Measurements from ENCODE around the gene MFNG.

MFNG gene

DNA sequence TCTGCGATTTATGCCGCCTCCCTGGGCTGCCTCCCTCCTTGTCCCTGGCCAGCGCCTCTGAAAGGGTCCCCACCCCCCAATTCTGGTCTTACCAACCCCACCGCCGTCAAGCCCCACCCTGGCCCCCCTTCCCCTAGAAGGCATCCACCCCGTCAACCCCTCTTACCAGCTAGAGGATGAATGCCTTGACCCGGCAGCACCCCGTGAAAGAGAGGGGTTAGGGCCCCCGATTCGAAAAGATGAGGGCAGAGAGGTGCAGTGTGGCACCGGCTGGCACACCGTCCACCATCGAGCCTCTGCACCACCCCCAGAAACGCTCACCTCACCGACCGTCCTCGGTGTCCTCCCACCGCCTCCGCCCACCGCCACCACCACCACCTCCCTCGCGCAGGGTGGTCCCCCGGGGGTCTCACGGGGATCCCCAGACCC, 59.5 kb downstream of the MFNG start:
- peak overlapping the region; percentile 72 for H3K4me3 Mint-ChIP-seq
- peaks cover 16% of the 10 kb centered on the region for H3K4me1 Mint-ChIP-seq (ENCODE audit: low read depth)
- no peaks in the 10 kb centered on the region for H3K36me3 Mint-ChIP-seq
- no peaks in the 10 kb centered on the region for H3K9me3 Mint-ChIP-seq (ENCODE audit: low read depth)
- H3K27ac Mint-ChIP-seq, result no peak overlapping the region
- peaks cover 24% of the 10 kb centered on the region for H3K27me3 Mint-ChIP-seq

DNA sequence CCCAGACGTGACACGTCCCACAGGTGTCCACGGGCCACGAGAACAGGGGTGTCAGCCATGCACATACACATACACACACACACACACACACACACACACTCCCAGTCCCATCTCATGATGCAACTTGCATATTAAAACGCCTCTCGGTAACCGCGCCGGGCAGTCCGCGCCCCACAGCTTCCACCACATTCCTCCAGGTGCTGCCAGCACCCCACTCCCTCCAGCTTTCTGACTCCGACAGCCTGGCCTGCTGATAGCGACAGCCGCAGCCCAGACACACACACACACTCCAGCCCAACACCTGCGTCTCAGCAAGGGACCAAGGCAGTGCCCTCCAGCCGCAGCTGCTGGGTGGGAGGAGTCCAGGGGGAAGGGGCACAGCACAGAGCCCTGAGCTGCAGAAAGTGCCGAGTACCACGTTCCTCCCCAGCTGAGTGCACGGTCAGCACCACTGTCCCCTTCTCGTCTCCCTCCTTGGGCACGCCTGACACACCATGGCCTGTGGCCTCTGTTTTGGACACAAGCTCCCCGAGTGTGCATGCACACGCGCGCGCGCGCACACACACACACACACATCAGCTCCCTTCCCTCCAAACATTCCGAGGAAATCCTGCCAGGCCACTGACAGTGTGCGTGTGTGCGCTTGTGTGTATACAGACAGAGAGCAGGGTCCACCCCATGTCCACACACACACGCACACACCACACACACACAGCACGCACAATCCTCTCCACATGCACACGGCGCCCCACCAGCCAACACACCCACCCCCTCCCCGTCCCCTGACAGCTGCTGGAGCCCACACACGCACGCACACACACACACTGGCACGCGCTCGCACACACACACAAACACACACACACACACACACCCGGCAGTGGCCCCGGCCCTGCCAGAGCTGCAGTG, 60.1 kb downstream of the MFNG start:
- peak overlapping the region; percentile 72 for H3K4me3 Mint-ChIP-seq
- no peaks in the 10 kb centered on the region for H3K9me3 Mint-ChIP-seq (ENCODE audit: low read depth)
- H3K36me3 Mint-ChIP-seq, result no peaks in the 10 kb centered on the region
- peaks cover 15% of the 10 kb centered on the region for H3K4me1 Mint-ChIP-seq (ENCODE audit: low read depth)
- no peak overlapping the region for H3K27ac Mint-ChIP-seq
- H3K27me3 Mint-ChIP-seq, result peaks cover 22% of the 10 kb centered on the region

DNA sequence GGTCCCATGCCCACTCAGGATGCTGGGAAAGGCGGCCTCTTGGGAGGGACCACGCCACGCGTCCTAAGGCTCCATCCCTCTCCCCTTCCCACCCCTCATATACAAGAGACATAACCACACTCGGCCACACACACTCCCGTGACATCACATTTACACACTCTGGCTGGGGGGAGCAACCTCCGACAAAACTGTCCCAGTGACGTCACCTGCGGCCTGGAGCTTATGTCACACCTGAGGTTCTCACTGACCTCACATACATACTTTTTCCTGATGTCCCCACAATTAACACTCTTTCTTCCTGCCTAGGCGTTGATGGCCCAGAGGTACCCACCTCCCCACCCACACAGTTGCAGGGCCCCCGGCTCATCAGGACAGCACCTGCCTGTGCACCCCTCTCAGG, 60.8 kb downstream of the MFNG start:
- Mint-ChIP-seq H3K4me3 (no peak overlapping the region), H3K36me3 (no peaks in the 10 kb centered on the region), H3K27me3 (peaks cover 19% of the 10 kb centered on the region), H3K27ac (no peak overlapping the region), H3K9me3 (ENCODE audit: low read depth) (no peaks in the 10 kb centered on the region), H3K4me1 (ENCODE audit: low read depth) (peaks cover 18% of the 10 kb centered on the region)

DNA sequence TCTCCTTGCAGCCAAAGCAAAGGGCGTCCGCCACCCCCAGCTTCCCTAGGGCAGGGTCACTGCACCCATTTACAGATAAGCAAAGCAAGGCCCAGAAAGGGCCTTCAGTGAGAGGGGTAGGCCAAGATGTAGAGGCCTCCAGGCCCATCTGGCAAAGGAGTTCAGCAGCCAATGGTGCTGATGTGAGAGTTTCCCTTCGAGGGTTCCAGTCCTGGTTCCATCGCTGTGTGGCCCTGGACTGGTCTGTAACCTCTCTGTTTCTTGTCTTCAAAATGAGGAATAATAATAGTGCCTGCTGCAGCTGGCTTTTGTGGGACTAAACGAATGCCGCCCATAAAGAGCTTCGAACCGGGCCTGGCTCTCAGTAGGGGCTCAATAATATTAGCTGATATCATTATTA, 62.9 kb downstream of the MFNG start:
- Mint-ChIP-seq H3K27me3 (peaks cover 15% of the 10 kb centered on the region), H3K27ac (no peak overlapping the region), H3K9me3 (ENCODE audit: low read depth) (no peaks in the 10 kb centered on the region), H3K4me3 (no peak overlapping the region), H3K36me3 (no peaks in the 10 kb centered on the region), H3K4me1 (ENCODE audit: low read depth) (peaks cover 17% of the 10 kb centered on the region)

DNA sequence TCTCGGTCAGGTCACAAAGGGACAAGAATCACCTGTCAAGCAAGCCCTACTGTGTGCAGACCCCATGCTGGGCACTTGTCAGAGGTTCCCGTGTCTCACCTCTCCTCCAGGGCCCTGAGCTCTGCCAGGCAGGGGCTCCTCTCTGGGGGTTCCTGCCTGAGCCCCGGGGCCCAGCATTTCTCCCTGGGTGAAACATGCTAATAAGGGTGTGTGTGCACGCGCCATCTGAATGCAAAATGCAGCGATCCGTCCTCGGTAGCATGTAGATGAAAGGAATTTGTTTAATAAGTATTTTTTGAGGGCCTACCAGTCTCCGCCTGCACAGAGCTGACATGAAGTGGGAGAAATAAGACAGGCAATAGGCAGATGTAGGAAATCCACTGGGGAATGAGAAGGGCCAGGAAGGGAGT, 64.7 kb downstream of the MFNG start:
- Mint-ChIP-seq H3K27ac (no peak overlapping the region), H3K4me3 (peak overlapping the region; percentile 28), H3K4me1 (ENCODE audit: low read depth) (peaks cover 21% of the 10 kb centered on the region), H3K36me3 (no peaks in the 10 kb centered on the region), H3K9me3 (ENCODE audit: low read depth) (no peaks in the 10 kb centered on the region), H3K27me3 (peaks cover 18% of the 10 kb centered on the region)

DNA sequence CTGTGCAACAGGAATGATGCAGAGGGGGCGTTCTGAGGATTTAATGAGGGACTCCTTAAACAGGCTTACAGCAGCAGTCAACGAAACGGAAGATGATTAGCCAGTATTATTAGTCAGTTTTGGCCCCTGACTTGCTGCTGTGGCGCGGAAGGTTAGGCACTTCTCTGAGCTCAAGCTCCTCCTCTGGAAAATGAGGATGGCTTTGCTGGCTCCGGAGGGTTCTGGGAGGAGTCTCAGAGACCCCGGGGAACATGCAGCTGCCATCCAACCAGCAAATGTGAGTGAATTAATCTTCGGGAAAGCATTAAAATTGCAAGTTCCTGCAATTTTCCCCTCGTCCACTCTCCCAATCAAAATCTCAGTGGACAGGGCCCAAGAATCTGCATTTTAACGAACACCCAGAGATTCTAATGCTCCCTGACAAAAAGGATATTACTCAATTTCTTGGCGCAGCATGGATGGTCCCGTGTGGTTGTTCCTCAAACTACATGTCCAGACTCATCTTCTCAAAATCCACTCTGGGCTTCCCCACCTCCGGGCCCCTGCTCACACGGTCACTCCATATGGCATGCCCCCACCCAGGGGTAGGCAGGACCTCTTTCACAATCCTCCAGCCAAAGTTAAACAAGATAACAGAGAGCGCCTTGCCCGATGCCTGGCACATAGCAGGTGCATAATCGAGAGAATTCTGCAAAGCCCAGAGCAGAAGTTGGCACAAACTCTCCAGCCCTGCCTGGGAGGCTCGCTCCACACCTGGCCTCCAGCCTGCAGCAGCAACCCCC, 65.3 kb downstream of the MFNG start:
- Mint-ChIP-seq H3K9me3 (ENCODE audit: low read depth) (no peaks in the 10 kb centered on the region), H3K4me3 (peak overlapping the region; percentile 88), H3K36me3 (no peaks in the 10 kb centered on the region), H3K27me3 (peaks cover 14% of the 10 kb centered on the region), H3K27ac (no peak overlapping the region), H3K4me1 (ENCODE audit: low read depth) (peaks cover 23% of the 10 kb centered on the region)

DNA sequence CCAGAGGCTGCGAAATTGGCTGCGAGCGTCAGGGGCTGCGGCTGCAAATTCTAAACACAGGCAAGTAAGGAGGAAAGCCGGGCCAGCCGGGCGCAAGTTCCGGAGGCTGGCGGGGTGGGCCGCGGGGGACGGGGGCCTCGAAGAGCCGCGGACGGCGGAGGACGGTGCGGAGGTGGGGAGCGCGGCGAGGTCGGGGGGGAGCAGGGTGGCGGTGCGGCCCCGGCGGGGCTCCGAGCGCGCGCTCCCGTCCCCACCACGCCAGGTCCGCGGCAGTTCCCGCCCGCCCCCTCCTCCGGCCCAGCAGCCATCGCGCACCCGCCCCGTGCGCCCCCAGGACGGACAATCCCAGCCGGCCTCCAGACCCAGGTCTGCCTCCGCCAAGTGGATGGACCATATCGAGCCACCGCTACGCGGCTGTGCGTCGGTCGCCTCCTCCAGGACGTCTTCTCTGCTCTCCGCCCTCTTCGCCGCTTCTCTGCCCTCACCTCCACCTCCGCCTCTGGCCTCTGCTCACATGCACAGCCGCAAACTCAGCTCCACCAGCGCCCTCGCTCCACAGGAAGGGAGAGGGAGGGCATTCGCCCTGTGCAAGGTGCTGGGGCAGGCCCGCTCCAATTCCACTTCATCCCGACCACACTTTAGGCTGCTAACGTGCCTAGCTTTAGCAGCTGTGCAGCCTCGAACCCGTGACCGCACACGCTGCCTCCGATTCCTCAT, 66.1 kb downstream of the MFNG start:
- Mint-ChIP-seq H3K27me3 (peaks cover 13% of the 10 kb centered on the region), H3K27ac (no peak overlapping the region), H3K9me3 (ENCODE audit: low read depth) (no peaks in the 10 kb centered on the region), H3K4me1 (ENCODE audit: low read depth) (peaks cover 23% of the 10 kb centered on the region), H3K36me3 (no peaks in the 10 kb centered on the region), H3K4me3 (peak overlapping the region; percentile 88)

DNA sequence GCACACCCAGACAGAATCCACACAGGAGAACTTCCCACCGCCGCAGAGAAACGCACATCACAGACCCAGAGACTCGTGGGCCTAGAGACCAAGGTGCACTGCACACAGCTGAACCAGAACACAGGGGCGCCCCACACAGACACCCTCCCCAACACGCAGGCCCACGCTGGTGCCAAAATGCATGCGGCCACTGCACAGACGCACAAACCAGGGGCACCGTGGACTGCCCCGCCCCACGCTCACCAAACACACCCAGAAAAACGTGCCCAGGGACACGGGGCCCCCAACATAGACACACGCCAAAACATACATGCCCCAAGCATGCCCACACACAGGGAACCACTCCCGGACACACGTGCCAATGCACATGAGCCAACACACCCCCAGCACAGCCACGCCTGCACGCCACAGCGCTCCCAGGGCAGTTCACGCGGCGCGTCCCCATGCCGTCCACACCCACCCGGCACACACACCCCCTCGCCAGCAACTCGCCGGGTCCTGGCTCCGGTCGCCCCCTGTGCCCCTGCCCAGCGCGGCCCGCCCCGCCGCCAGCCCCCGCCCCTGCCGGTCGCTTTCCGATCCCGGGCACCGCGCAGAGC, 66.7 kb downstream of the MFNG start:
- H3K36me3 Mint-ChIP-seq, result no peaks in the 10 kb centered on the region
- no peaks in the 10 kb centered on the region for H3K9me3 Mint-ChIP-seq (ENCODE audit: low read depth)
- H3K4me1 Mint-ChIP-seq (ENCODE audit: low read depth), result peaks cover 23% of the 10 kb centered on the region
- H3K4me3 Mint-ChIP-seq, result peak overlapping the region; percentile 81
- H3K27ac Mint-ChIP-seq, result no peak overlapping the region
- H3K27me3 Mint-ChIP-seq, result peaks cover 13% of the 10 kb centered on the region
